ENCODE data around the gene WNT7B. TPM values are rescaled to one million over a fixed set of nuclear protein-coding genes. Genes with fewer than 3 reads are reported as not detected.

Gene WNT7B
- total and polyA plus RNA-seq, 5 experiments from 2014 or later = not detected

- H3K27me3 Mint-ChIP-seq = peaks cover 3 to 41% (median 29%) of the 10 kb centered on the region in 5 donors
- POLR2A ChIA-PET = no interaction called here
- no peaks in the 10 kb centered on the region for H3K36me3 Mint-ChIP-seq
- no peak for ATAC-seq
- no peak overlapping the region for H3K27ac Mint-ChIP-seq
- no peak overlapping the region for H3K4me3 Mint-ChIP-seq
- H3K9me3 Mint-ChIP-seq = peaks cover 0 to 10% (median 3%) of the 10 kb centered on the region in 9 donors
- H3K4me1 Mint-ChIP-seq = no peaks in the 10 kb centered on the region
- DNase-seq = no peak
These were observed 42.2 kb downstream of the WNT7B start for GRCh38 chr22:45934659-45935341.

GRCh38 chr22:45934168-45934564 lies 42.8 kb downstream of the WNT7B start:
- Mint-ChIP-seq H3K27ac (no peak overlapping the region), H3K27me3 (peaks cover 3 to 43% (median 34%) of the 10 kb centered on the region in 5 donors), H3K9me3 (peaks cover 0 to 10% (median 3%) of the 10 kb centered on the region in 9 donors), H3K36me3 (no peaks in the 10 kb centered on the region), H3K4me3 (no peak overlapping the region), H3K4me1 (peaks cover 0 to 2% (median 0%) of the 10 kb centered on the region in 4 donors)
- no peak for DNase-seq
- POLR2A ChIA-PET = no interaction called here
- ATAC-seq = no peak

GRCh38 chr22:45933506-45934167 lies 43.3 kb downstream of the WNT7B start:
- Mint-ChIP-seq H3K27me3 (peaks cover 3 to 43% (median 34%) of the 10 kb centered on the region in 5 donors), H3K4me1 (peaks cover 0 to 2% (median 0%) of the 10 kb centered on the region in 4 donors), H3K36me3 (no peaks in the 10 kb centered on the region), H3K27ac (no peak overlapping the region), H3K4me3 (no peak overlapping the region), H3K9me3 (peaks cover 0 to 10% (median 3%) of the 10 kb centered on the region in 9 donors)
- POLR2A ChIA-PET = no interaction called here
- ATAC-seq (no peak), DNase-seq (no peak)

- H3K9me3 Mint-ChIP-seq = peaks cover 0 to 2% (median 0%) of the 10 kb centered on the region in 9 donors
- H3K27ac Mint-ChIP-seq = peak overlapping the region in 1 of 10 donors; percentile 24
- no peak for DNase-seq
- H3K4me1 Mint-ChIP-seq = peaks cover 0 to 2% (median 0%) of the 10 kb centered on the region in 4 donors
- POLR2A ChIA-PET = no interaction called here
- H3K36me3 Mint-ChIP-seq = no peaks in the 10 kb centered on the region
- H3K27me3 Mint-ChIP-seq = peaks cover 3 to 43% (median 34%) of the 10 kb centered on the region in 5 donors
- no peak for ATAC-seq
- H3K4me3 Mint-ChIP-seq = no peak overlapping the region
These were observed 44.9 kb downstream of the WNT7B start for GRCh38 chr22:45932071-45932470.

GRCh38 chr22:45931042-45931441 lies 45.9 kb downstream of the WNT7B start:
- no peak overlapping the region for H3K4me3 Mint-ChIP-seq
- H3K27me3 Mint-ChIP-seq = peaks cover 3 to 43% (median 34%) of the 10 kb centered on the region in 5 donors
- H3K9me3 Mint-ChIP-seq = peaks cover 0 to 2% (median 0%) of the 10 kb centered on the region in 9 donors
- POLR2A ChIA-PET = no interaction called here
- peaks cover 0 to 2% (median 0%) of the 10 kb centered on the region in 4 donors for H3K4me1 Mint-ChIP-seq
- no peaks in the 10 kb centered on the region for H3K36me3 Mint-ChIP-seq
- no peak overlapping the region for H3K27ac Mint-ChIP-seq
- no peak for DNase-seq
- ATAC-seq = no peak

- POLR2A ChIA-PET = no interaction called here
- Mint-ChIP-seq H3K27ac (no peak overlapping the region), H3K4me3 (no peak overlapping the region), H3K9me3 (peaks cover 0 to 2% (median 0%) of the 10 kb centered on the region in 9 donors), H3K27me3 (peaks cover 3 to 43% (median 31%) of the 10 kb centered on the region in 5 donors), H3K4me1 (peaks cover 0 to 2% (median 0%) of the 10 kb centered on the region in 4 donors), H3K36me3 (no peaks in the 10 kb centered on the region)
- ATAC-seq (no peak), DNase-seq (no peak)
These were observed 46.6 kb downstream of the WNT7B start for GRCh38 chr22:45930324-45930723.

- Mint-ChIP-seq H3K27ac (peak overlapping the region in 2 of 10 donors; percentile 5 to 6), H3K4me1 (peaks cover 0 to 2% (median 0%) of the 10 kb centered on the region in 4 donors), H3K36me3 (no peaks in the 10 kb centered on the region), H3K4me3 (no peak overlapping the region), H3K27me3 (peaks cover 3 to 43% (median 30%) of the 10 kb centered on the region in 5 donors), H3K9me3 (peaks cover 0 to 2% (median 0%) of the 10 kb centered on the region in 9 donors)
- POLR2A ChIA-PET = no interaction called here
- DNase-seq (no peak), ATAC-seq (no peak)
These were observed 47.3 kb downstream of the WNT7B start for GRCh38 chr22:45929649-45930048.

GRCh38 chr22:45928726-45929368 lies 48.1 kb downstream of the WNT7B start:
- H3K27me3 Mint-ChIP-seq = peaks cover 3 to 41% (median 30%) of the 10 kb centered on the region in 5 donors
- DNase-seq (no peak), ATAC-seq (no peak)
- H3K9me3 Mint-ChIP-seq = peaks cover 0 to 2% (median 0%) of the 10 kb centered on the region in 9 donors
- no peak overlapping the region for H3K4me3 Mint-ChIP-seq
- H3K27ac Mint-ChIP-seq = peak overlapping the region in 1 of 10 donors; percentile 30
- POLR2A ChIA-PET = no interaction called here
- H3K36me3 Mint-ChIP-seq = no peaks in the 10 kb centered on the region
- peaks cover 0 to 2% (median 0%) of the 10 kb centered on the region in 4 donors for H3K4me1 Mint-ChIP-seq

GRCh38 chr22:45927059-45927458 lies 49.9 kb downstream of the WNT7B start:
- Mint-ChIP-seq H3K9me3 (no peaks in the 10 kb centered on the region), H3K36me3 (no peaks in the 10 kb centered on the region), H3K27ac (no peak overlapping the region), H3K4me3 (no peak overlapping the region), H3K4me1 (peaks cover 0 to 2% (median 0%) of the 10 kb centered on the region in 4 donors), H3K27me3 (peaks cover 0 to 23% (median 13%) of the 10 kb centered on the region in 5 donors)
- POLR2A ChIA-PET = no interaction called here
- no peak for DNase-seq
- ATAC-seq = no peak

- H3K27me3 Mint-ChIP-seq = peaks cover 0 to 17% (median 8%) of the 10 kb centered on the region in 5 donors
- no peak overlapping the region for H3K4me3 Mint-ChIP-seq
- no peak overlapping the region for H3K27ac Mint-ChIP-seq
- peaks cover 0 to 2% (median 0%) of the 10 kb centered on the region in 4 donors for H3K4me1 Mint-ChIP-seq
- no peak for DNase-seq
- POLR2A ChIA-PET = no interaction called here
- H3K9me3 Mint-ChIP-seq = no peaks in the 10 kb centered on the region
- H3K36me3 Mint-ChIP-seq = no peaks in the 10 kb centered on the region
- ATAC-seq = no peak
These were observed 50.5 kb downstream of the WNT7B start for GRCh38 chr22:45926433-45926832.

- POLR2A ChIA-PET = no interaction called here
- ATAC-seq (no peak), DNase-seq (no peak)
- Mint-ChIP-seq H3K36me3 (no peaks in the 10 kb centered on the region), H3K4me3 (no peak overlapping the region), H3K27me3 (peaks cover 0 to 17% (median 6%) of the 10 kb centered on the region in 5 donors), H3K27ac (no peak overlapping the region), H3K9me3 (no peaks in the 10 kb centered on the region), H3K4me1 (peaks cover 0 to 2% (median 0%) of the 10 kb centered on the region in 4 donors)
These were observed 51.1 kb downstream of the WNT7B start for GRCh38 chr22:45925811-45926351.

GRCh38 chr22:45923835-45924234 lies 53.1 kb downstream of the WNT7B start:
- Mint-ChIP-seq H3K27me3 (peaks cover 0 to 3% (median 0%) of the 10 kb centered on the region in 5 donors), H3K4me1 (no peaks in the 10 kb centered on the region), H3K36me3 (no peaks in the 10 kb centered on the region), H3K27ac (no peak overlapping the region), H3K4me3 (no peak overlapping the region), H3K9me3 (no peaks in the 10 kb centered on the region)
- ATAC-seq (no peak), DNase-seq (no peak)
- POLR2A ChIA-PET = no interaction called here

GRCh38 chr22:45923212-45923611 lies 53.8 kb downstream of the WNT7B start:
- H3K36me3 Mint-ChIP-seq = no peaks in the 10 kb centered on the region
- POLR2A ChIA-PET = no interaction called here
- no peak for ATAC-seq
- H3K4me3 Mint-ChIP-seq = no peak overlapping the region
- H3K4me1 Mint-ChIP-seq = no peaks in the 10 kb centered on the region
- no peaks in the 10 kb centered on the region for H3K9me3 Mint-ChIP-seq
- no peak for DNase-seq
- H3K27ac Mint-ChIP-seq = no peak overlapping the region
- H3K27me3 Mint-ChIP-seq = peaks cover 0 to 3% (median 0%) of the 10 kb centered on the region in 5 donors

Measured in naive thymus-derived CD8-positive, alpha-beta T cell (primary cell).